ENCODE data around the gene GLYAT.

GLYAT gene, protein sequence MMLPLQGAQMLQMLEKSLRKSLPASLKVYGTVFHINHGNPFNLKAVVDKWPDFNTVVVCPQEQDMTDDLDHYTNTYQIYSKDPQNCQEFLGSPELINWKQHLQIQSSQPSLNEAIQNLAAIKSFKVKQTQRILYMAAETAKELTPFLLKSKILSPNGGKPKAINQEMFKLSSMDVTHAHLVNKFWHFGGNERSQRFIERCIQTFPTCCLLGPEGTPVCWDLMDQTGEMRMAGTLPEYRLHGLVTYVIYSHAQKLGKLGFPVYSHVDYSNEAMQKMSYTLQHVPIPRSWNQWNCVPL

GRCh38 chr11:58731819-58732218, at the start of gene GLYAT:
GLYAT (minus strand) TSS chr11:58731943; CDS start chr11:58724496, 7,447 bp downstream.
- FAIRE-seq: no peak

DNA sequence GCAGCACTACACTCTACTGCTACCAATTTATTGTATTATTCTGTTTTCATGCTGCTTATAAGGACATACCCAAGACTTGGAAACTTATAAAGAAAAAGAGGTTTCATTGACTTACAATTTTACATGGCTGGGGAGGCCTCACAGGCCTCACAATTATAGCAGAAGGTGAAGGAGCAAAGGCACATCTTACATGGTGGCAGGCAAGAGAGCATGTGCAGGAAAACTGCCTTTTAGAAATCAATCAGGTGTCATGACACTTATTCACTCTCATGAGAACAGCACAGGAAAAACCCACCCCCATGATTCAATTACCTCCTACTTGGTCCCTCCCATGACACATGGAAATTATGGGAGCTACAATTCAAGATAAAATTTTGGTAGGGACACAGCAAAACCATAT, 49.6 kb upstream of the GLYAT start:
- DNase-seq (ENCODE audit: extremely low spot score, insufficient read length, low read depth): no peak
- no peak for FAIRE-seq

More at GRCh38 chr11:58731819-58732218, at the start of gene GLYAT:
- no peak for DNase-seq (ENCODE audit: extremely low spot score, insufficient read length, low read depth)

DNA sequence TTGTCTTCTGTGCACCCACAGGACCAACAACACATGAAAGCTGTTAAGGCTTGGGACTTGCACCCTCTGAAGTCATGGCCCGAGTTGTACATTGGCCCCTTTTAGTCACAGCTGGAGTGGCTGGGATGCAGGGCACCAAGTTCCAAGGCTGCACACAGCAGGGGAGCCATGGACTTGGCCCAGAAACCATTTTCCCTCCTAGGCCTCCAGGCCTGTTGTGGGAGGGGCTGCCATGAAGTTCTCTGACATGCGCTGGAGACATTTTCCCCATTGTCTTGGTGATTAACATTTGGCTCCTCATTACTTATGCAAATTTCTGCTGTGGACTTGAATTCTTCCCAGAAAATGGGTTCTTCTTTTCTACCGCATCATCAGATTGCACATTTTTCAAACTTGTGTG, 48.8 kb upstream of the GLYAT start:
- DNase-seq (ENCODE audit: extremely low spot score, insufficient read length, low read depth): no peak
- FAIRE-seq: no peak

DNA sequence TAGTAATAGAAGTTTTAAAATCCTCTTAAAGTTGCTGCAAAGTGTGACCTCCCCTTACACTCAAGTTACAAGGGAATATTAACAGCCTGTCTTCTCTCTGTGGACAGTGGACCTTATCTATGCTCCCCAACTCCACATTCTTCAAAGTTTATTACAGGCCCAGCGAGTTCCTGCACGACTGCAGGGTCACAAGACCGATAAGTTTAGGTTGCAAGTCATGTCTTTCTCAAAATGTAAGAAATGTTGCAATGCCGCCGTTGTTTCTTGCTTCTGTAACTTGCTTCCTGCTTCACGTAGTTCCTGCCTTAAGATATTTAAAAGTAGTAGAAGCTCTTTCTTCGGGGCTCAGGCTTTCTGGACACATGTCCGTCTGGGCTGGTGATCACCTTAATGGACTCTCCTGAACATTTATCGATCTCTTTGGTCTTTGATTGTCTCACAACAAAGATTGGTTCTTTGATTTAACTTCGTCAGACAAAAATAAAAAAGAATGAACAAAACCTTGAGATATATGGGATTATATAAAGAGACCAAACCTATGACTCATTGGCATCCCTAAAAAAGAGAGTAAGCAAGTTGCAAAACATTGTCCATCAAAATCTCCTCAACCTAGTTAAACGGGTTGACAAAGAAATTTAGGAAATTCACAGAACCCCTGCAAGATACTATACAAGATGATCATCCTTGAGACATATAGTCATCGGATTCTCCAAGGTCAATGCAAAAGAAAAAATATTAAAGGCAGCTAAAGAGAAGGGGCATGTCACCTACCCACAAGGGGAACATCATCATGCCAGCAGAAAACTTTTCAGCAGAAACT, 45.4 kb upstream of the GLYAT start:
- no peak for DNase-seq (ENCODE audit: extremely low spot score, insufficient read length, low read depth)
- no peak for FAIRE-seq

GRCh38 chr11:58775066-58775708, 43.4 kb upstream of the GLYAT start:
- DNase-seq (ENCODE audit: extremely low spot score, insufficient read length, low read depth): no peak
- no peak for FAIRE-seq

DNA sequence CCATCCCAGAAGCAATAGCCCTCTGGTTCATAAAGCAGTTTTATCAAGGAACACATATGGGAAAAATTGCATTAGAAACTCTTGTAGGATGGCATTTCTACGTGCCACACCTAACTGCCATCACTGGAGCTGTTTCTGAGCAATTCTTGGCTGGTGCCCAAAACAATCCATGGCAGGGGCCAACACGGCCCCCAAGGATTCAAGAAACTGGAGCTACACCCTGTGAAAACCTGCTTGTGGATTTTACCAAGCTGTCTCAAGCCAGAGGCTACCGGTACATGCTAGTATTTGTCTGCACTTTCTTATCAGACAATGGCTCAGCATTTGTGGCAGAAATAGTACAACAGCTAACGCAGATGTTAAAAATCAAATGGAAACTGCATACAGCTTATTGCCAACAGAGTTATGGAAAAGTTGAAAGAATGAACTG, 42.4 kb upstream of the GLYAT start:
- FAIRE-seq (no peak), DNase-seq (ENCODE audit: extremely low spot score, insufficient read length, low read depth) (no peak)

DNA sequence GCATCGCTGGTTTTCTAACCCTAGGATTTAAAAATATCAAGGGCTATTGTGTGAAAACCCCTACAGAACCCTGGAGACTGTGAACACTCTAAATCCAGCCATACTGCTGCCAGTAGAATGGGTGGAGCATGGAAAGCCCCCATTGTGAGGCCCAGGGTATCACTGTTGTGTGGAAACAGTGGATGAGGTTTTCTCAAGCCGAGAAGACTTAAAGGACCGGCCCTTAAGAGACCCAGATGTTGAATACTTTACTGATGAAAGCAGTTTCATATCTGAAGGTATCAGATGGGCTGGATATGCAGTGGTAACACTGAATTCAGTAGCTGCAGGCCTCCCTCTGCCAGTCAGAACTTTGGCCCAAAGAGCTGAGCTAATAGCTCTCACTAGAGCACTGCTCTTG, 41.6 kb upstream of the GLYAT start:
- no peak for FAIRE-seq
- no peak for DNase-seq (ENCODE audit: extremely low spot score, insufficient read length, low read depth)

GRCh38 chr11:58772329-58773285, 40.9 kb upstream of the GLYAT start:
- no peak for FAIRE-seq
- DNase-seq (ENCODE audit: extremely low spot score, insufficient read length, low read depth): no peak

DNA sequence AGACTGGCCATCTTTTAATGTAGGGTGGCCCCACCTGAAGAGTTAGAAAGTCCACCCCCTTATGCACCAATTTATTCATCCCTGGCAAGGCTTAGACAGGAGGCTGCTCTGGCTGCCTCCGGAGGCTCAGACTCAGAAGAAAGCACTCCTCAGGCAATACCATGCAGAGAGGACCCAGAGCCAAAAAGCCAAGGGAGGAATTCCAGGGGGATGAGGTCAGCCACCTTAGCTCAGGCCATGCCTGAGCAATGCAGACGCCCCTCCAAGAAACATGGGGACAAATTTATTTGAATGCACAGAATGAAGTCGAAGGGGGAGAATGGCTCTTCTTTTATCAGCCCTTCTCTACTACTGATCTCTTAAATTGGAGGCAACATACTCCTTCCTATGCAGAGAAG, 39.7 kb upstream of the GLYAT start:
- FAIRE-seq (no peak), DNase-seq (ENCODE audit: extremely low spot score, insufficient read length, low read depth) (no peak)

GRCh38 chr11:58770627-58771457, 39.1 kb upstream of the GLYAT start:
- FAIRE-seq: no peak
- no peak for DNase-seq (ENCODE audit: extremely low spot score, insufficient read length, low read depth)

DNA sequence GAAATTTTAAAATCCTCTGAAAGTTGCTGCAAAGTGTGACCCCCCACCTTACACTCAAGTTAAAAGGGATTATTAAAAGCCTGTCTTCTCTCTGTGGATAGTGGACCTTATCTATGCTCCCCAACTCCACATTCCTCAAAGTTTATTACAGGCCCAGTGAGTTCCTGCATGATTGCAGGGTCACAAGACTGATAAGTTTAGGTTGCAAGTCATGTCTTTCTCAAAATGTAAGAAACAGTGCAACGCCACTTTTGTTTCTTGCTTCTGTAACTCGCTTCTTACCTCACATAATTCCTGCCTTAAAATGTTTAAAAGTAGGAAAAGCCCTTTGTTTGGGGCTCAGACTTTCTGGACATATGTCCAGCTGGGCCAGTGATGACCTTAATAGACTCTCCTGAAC, 38.4 kb upstream of the GLYAT start:
- DNase-seq (ENCODE audit: extremely low spot score, insufficient read length, low read depth): no peak
- no peak for FAIRE-seq

- DNase-seq (ENCODE audit: extremely low spot score, insufficient read length, low read depth): no peak
- FAIRE-seq: no peak
Measured at GRCh38 chr11:58769308-58769707, 37.6 kb upstream of the GLYAT start.

- DNase-seq (ENCODE audit: extremely low spot score, insufficient read length, low read depth) (no peak), FAIRE-seq (no peak)
Measured at GRCh38 chr11:58768137-58768536, 36.4 kb upstream of the GLYAT start.

GRCh38 chr11:58765078-58765477, 33.3 kb upstream of the GLYAT start:
- FAIRE-seq: no peak
- no peak for DNase-seq (ENCODE audit: extremely low spot score, insufficient read length, low read depth)

GRCh38 chr11:58763120-58763490, 31.4 kb upstream of the GLYAT start:
- no peak for DNase-seq (ENCODE audit: extremely low spot score, insufficient read length, low read depth)
- no peak for FAIRE-seq

DNA sequence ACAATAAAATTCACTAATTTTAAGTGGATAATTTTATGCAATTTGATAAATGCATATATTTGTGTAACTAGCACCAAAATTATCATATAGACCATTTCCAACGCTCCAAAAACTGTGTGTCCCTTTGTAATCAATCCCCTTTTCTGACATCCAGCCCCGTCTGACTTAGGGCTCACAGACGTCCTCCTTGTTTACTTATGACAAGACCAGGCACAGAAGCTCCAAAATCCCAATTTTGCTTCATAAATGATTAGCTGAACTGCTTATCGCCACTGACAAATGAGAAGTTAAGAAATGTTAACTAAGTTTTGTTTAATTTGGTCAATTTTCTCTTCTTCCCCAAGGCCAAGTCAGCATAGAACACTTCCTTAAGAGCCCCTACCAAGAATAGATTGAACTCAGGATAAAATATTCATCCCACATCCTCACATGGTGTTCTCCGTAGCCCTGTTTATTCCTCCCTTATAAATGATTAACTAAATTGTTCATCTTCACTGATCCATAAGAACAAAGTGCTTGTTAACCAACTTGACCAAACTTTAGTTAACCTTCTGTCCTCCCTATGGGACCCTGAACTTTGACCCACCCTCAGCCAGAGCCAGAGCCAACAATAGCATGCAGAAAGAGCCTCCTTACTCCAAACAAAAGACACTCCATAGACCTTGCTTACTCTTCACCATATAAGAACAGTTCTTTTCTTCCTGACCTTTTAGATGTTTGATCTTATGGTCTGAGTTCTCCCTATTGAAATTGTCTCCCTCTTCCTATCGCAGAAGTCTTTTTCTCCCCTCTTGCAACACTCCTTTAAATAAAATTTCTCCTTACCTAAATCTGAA, 30.8 kb upstream of the GLYAT start:
- FAIRE-seq (no peak), DNase-seq (ENCODE audit: extremely low spot score, insufficient read length, low read depth) (no peak)

DNA sequence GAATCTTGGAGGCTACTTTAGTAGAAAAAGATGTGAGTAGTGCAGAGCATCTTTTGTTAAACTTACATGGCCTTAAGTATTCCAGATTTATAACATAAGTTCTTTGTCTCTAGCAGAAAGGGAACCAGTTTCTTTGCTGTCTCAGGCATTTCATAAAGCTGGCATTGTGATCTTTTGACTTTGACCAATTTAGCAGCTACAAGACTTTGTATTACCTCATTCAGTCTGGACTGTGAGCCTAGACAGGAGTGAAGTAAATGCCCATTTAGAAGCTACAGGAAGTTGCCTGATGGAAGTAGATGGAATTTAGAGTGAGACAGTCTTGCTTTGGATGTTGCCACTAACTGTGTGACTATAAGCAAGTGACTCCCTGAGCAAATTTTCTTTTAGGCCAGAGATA, 25.7 kb upstream of the GLYAT start:
- DNase-seq (ENCODE audit: extremely low spot score, insufficient read length, low read depth) (no peak), FAIRE-seq (no peak)

DNA sequence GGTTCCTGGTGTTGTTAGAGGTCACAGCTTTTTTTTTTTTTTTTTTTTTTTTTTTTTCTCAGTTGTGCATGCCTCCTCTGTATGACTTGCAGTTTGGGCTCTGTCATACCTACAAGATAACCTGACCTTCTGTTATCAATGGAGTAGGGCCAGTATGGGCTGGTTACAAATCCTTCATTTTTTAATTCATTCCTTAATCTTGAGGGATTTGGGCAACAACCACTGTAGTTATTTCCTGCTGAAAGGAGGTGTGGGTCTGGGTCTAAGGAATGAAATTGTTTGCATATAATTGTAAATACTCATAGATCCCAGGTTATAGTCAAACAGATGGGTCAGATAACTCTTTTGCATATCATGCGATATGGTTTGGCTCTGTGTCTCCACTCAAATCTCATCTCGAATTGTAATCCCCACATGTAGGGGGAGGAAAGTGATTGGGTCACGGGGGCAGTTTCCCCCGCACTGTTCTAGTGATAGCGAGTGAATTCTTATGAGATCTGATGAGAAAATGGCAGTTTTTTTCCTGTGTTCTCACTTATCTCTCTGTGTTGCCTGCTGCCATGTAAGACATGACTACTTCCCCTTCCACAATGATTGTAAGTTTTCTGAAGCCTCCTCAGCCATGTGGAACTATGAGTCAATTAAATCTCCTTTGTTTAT, 14.1 kb upstream of the GLYAT start:
- no peak for DNase-seq (ENCODE audit: extremely low spot score, insufficient read length, low read depth)
- no peak for FAIRE-seq
